ENCODE data around the gene MIA. TPM values are rescaled to one million over a fixed set of nuclear protein-coding genes. Genes with fewer than 3 reads are reported as not detected.
A peak's percentile ranks its signal among the peaks of the same experiment; 100 is the strongest.

Gene MIA
- total RNA-seq, 1 experiment from 2014 or later: not detected

- 0 out of 2 replicates have a peak overlapping the region, but pooled peaks have one; percentile 46 for H3K14ac ChIP-seq (ENCODE audit: insufficient read depth, low read length)
- no peak overlapping the region for H3K9ac ChIP-seq (ENCODE audit: extremely low read depth, insufficient read length, low read length)
- no peak overlapping the region for H4K91ac ChIP-seq (ENCODE audit: insufficient read length, low read depth, low read length)
- no peak overlapping the region for H3K4ac ChIP-seq (ENCODE audit: low read depth, low read length)
- peaks cover 4% of the 10 kb centered on the region for H3K23me2 ChIP-seq (ENCODE audit: insufficient read length, low read depth, low read length, poor library complexity, severe bottlenecking)
- 0 out of 2 replicates have a peak, but pooled peaks cover 2% of the 10 kb centered on the region for H3K4me1 ChIP-seq (ENCODE audit: insufficient read depth, low read length)
- H3K56ac ChIP-seq (ENCODE audit: insufficient read length, low read depth, low read length): no peak overlapping the region
- no peak overlapping the region for H3K23ac ChIP-seq (ENCODE audit: insufficient read length, low read depth, low read length)
- no peak overlapping the region for H2BK12ac ChIP-seq (ENCODE audit: insufficient read length, low read depth, low read length)
- H3K27ac ChIP-seq (ENCODE audit: insufficient read length, low read depth, low read length): no peak overlapping the region
- H3K27ac Mint-ChIP-seq: no peak overlapping the region
- no peaks in the 10 kb centered on the region for H3K79me1 ChIP-seq (ENCODE audit: insufficient read depth, low read depth, low read length, poor library complexity, severe bottlenecking)
- H3K79me2 ChIP-seq (ENCODE audit: insufficient read depth, low read length): no peaks in the 10 kb centered on the region
- no peak overlapping the region for H2AK5ac ChIP-seq (ENCODE audit: insufficient read length, low read length)
- no peak overlapping the region for H2BK20ac ChIP-seq (ENCODE audit: low read depth, low read length, poor library complexity, severe bottlenecking)
- H3K9me3 ChIP-seq (ENCODE audit: control insufficient read depth, low read depth, low read length): no peaks in the 10 kb centered on the region
- no peak overlapping the region for H4K8ac ChIP-seq (replicated peaks; ENCODE audit: insufficient read length, low read depth, low read length)
- no peak overlapping the region for H2BK5ac ChIP-seq (ENCODE audit: insufficient read length, low read length)
- H3K27me3 ChIP-seq (ENCODE audit: insufficient read depth, low read length): no peaks in the 10 kb centered on the region
- no peaks in the 10 kb centered on the region for H3K27me3 Mint-ChIP-seq (ENCODE audit: low read depth)
- H3K9me3 Mint-ChIP-seq: peaks cover 0 to 2% of the 10 kb centered on the region in 2 experiments; a peak in 4 of 5 replicates
- H3K36me3 Mint-ChIP-seq (ENCODE audit: insufficient read depth in 1 of 3, low read depth in 3 of 3): peaks cover 1 to 10% (median 3%) of the 10 kb centered on the region in 3 experiments; a peak in 4 of 7 replicates
- no peak overlapping the region for H2AFZ ChIP-seq (ENCODE audit: low read length)
- peak overlapping the region in 1 of 2 experiments; percentile 42; a peak in 1 of 5 replicates for H3K4me3 Mint-ChIP-seq
- H3T11ph ChIP-seq (ENCODE audit: low read length): no peak overlapping the region
- DNase-seq: no peak
- no peak overlapping the region for H3K4me2 ChIP-seq (ENCODE audit: insufficient read depth, insufficient read length, low read length)
- H2BK15ac ChIP-seq (ENCODE audit: low read depth, low read length): no peak overlapping the region
- peak overlapping the region; percentile 57 for H4K5ac ChIP-seq (ENCODE audit: insufficient read length, low read depth, low read length)
- peaks cover 23 to 33% of the 10 kb centered on the region in 2 experiments for H3K4me1 Mint-ChIP-seq
- no peak for TF ChIP-seq CTCF (conservative IDR thresholded peaks at IDR 0.05)
- H2BK120ac ChIP-seq (ENCODE audit: low read depth, low read length, poor library complexity, severe bottlenecking): no peak overlapping the region
- no peaks in the 10 kb centered on the region for H4K20me1 ChIP-seq (ENCODE audit: control insufficient read depth, insufficient read depth, insufficient read length)
- H3K18ac ChIP-seq (ENCODE audit: insufficient read length, low read depth, low read length): no peak overlapping the region
- WGBS (ENCODE audit: extremely low coverage, insufficient read length, low lambda C conversion rate): no CpG with 5 or more reads among the region's 10 CpGs
These were observed 306 bp downstream of the MIA start for GRCh38 chr19:40775632-40776022.
